Myocyte (in vitro differentiated cells): ENCODE results near the gene ZNF674. TPM values are rescaled to one million over a fixed set of nuclear protein-coding genes. Genes with fewer than 3 reads are reported as not detected.
"Not testable (repeated sequence)": the region's sequence is repeated elsewhere in the genome, so short reads cannot be mapped to it uniquely, and the experiment has no call there.

Experiments
- DNase-seq: peaks from one replicate; pipeline ENCODE4 v3.0.0-alpha.2; 2012; ENCODE audit warnings: low read depth
- total RNA-seq: library from RNA; depleted of rRNA; stranded (reverse); fragments of >200 nt; gene quantifications from 2 replicates; pipeline ENCODE4 v1.2.3, GENCODE V29; 2014

Gene ZNF674
- total RNA-seq, 1 donor from 2014 or later: 1.7 TPM

DNA sequence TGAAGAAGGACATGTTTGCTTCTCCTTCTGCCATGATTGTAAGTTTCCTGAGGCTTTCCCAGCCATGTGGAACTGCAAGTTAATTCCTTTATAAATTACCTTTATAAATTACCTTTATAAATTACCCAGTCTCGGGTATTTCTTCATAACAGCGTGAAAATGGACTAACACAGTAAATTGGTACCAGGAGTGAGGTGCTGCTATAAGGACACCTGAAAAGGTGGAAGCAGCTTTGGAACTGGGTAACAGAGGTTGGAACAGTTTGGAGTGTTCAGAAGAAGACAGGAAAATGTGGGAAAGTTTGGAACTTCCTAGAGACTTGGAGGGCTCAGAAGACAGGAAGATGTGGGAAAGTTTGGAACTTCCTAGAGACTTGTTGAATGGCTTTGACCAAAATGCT is 66.6 kb downstream of the ZNF674 start:
- DNase-seq: not testable (repeated sequence)

DNA sequence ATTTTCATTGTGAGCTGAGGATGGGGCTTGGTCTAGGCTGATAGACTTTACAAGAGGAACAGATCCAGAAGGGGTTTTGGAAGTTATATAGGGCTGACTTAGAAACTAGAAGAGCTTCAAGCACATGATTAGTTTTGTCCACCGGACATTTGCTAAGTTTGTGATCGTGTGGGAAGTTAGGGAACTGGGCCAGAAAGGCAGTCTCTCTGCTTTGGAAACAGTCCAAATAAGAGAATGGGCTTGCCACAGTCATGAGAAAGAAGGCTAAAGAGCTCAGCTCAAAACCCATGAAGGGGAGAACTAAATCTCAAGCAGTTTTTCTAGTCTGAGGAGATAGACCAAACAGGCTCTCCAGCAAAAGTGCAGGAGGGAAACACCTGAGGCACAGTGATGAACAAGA is 67.8 kb downstream of the ZNF674 start:
- peak; percentile 29 for DNase-seq

DNA sequence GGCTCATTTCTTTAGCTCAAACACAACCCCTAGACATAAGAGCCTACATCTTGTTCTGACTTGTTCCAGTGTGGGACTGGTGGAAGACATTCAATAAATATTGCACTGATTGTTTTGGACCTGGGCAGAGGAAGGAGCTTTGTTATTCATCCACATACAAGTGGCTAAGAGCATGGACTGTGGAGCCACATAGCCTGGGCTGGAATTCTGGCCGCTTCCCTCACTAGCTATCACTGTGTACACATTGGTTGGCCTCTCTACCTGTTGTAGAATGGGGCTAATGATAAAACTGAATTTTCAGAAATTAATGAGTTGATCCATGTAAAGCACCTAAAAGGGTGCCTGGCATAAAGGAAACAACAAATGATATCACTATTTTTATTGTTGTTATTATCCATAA is 80.0 kb downstream of the ZNF674 start:
- no peak for DNase-seq

DNA sequence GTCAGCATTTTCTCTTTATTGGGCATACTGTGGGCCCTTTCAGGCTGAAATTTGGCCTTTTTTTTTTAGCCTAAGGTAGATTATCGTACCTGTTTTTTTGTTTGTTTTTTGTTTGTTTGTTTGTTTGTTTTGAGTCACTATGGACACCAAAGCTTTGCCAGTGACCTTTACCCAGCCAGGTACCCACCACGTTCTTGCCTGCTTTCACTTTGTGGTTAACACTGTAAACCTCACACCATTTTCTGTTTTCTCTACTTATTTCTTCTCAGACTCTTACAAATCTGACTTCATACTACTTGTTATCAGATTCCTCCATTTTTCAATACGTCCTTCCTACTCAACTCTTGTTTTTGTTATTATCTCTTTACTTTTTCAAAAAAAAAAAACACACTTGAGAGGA is 81.5 kb downstream of the ZNF674 start:
- no peak for DNase-seq

DNA sequence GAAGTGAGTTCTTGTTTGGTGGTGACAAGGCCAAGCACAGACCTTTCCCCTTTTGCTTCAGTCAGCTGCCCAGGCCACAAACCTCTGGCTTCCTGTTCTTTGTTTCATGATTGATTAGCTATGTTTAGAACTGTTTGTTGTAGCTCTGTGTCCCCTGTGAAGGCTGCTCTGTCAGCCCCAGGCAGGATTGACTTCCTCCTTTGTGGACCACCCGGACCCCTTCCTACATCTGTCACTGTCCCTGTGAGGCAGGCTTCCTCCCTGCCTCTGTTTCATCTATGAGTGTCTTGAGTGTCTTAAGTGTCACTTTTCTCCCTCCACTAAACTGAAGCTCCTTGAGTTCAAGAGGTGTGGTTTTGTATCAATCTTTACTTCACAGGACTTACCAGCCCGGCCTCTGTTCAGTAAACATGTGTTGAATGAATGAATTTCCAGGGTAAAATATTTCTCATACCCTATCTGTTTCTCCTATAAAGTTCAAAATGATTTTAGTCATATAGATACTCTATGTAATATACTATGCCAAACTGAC is 83.5 kb downstream of the ZNF674 start:
- DNase-seq: no peak

DNA sequence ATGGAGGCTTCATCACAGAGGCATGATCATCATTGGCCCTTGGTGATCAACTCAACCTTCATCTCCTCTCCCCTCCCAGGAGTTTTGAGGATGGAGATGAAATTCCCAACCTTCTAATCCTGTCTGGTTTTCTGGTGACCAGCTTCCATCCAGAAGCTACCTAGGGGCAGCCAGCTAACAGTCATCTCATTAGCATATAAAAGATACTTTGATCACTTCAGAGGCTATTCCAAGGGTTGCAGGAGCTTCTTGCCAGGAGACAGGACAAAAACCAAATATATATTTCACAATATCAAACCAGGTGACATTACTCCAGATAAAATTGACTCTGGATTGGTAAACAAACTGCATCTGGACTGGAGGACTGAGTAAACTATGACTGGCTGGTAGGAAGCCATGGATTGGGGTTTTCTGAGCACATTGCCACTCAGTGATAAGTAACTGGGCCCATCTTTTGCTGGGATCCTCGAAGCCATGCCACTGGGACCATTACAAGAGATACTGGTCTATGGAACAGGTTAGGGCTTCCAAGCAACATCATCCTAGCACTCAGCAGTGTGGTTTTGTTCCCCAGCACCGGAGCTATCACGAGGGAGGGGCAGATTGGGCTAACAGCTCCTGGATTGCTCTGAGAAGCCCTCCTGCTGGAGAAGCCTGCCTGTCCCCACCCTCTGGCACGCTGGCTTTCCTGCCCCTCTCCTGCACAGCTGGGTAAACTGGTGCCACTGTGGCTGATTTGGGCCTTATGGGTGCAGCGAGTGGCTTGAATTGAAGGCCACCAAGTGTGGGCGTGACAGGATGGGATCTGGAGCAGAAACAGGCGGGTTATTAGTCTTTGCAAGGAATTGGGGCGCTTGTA is 84.2 kb downstream of the ZNF674 start:
- DNase-seq: not testable (repeated sequence)

DNA sequence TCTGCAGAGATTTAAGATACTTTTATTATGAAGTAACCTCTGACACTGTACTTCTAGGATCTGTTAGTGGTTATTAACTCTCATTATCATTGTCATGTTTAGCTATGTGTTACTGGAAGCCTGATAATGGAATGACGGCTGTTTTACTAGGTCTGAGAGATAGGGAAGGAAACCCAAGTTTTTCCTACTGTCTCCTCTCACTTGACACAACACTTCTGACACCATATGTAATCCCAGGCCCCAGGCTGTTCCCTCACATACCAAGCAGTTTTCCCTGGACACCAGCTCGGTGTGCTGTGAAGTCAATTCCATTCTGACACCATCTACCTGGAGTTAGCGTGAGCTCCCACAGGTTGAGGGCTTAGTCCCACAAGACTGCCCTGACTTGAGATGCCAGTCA is 85.6 kb downstream of the ZNF674 start:
- DNase-seq: no peak

DNA sequence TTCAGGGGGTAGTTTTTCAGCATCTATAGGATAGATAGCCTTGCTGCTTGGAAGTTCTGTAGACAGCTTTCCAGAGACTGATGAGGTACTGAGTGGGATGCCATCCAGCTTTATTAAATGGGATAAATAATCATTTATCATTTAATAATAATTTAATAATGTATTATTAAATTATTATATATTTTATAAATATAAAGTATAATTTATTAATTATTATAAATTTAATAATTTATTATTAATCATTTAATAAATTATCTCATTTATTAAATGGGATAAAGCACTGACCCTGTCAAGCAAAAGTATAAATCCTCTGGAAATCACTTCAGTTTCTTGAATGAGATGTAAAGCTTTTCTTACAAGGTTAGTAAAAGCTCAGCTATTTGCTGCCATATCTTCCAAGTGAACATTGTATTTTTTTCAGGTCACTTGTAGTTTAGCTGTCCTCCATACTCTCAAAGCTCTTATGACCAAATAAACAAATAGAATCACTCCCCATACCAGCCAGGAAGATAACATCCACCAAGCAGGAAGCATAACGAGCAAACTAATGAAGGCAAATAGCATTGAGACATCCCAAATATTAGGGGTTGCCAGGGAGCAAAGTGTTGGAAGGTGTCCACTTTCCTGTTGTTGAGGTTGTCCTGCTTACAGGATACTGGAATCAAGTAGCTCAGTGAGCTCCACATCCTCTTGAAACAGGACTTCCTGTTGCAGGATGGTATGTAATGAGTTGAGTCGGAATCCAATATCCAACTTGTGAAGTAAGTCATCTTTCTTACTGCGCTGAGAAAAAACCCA is 88.9 kb downstream of the ZNF674 start:
- no peak for DNase-seq

Other genes starting within 250 kb of the ZNF674 start
- gene CHST7, start 28.3 kb upstream of the ZNF674 start, total RNA-seq: 11.8 and 13.8 TPM in 2 replicates
- gene SLC9A7, start 213.7 kb upstream of the ZNF674 start, total RNA-seq: 36.0 and 38.7 TPM in 2 replicates